KBM-7 (cell line): Measurements from ENCODE around the gene ARFRP1.

Source experiments
- DNase-seq: peaks from one replicate; pipeline ENCODE4 v3.0.0-alpha.2; 2015
- in situ Hi-C: fragments of 300-500 bp; cut with MboI; formaldehyde crosslinking; loops from 2 replicates; pipeline ENCODE4 v1.14.3; 2020; ENCODE audit warnings: low sequenced_read_pairs, low pct_unique_long_range_greater_than_20kb, mixed read lengths

Gene ARFRP1

GRCh38 chr20:63695424-63696305, 12.1 kb downstream of the ARFRP1 start:
- in situ Hi-C loops, result no loop called here
- DNase-seq, result no peak

GRCh38 chr20:63694584-63695423, 13.0 kb downstream of the ARFRP1 start:
- in situ Hi-C loops, result no loop called here

GRCh38 chr20:63693733-63694583, 13.8 kb downstream of the ARFRP1 start:
- in situ Hi-C loops, result no loop called here
- DNase-seq, result no peak

More at GRCh38 chr20:63694584-63695423, 13.0 kb downstream of the ARFRP1 start:
- DNase-seq, result no peak

DNA sequence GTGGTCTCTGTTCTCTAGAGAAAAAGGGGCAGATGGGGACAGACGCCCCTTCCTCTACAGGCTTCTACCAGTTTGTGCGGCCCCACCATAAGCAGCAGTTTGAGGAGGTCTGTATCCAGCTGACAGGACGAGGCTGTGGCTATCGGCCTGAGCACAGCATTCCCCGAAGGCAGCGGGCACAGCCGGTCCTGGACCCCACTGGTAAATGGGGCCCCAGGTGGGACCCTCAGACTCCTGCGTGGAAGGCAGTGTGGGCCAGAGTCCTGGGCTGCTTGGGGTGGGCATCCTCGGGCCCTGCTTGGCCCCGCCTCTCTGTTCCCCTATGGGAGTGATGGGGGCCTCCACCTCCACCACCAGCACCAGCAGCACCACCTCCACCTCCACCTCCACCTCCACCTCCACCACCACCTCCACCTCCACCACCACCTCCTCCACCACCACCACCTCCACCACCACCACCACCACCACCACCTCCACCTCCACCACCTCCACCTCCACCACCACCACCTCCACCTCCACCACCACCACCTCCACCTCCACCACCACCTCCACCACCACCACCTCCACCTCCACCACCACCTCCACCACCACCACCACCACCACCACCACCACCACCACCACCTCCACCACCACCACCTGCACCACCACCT, 14.6 kb downstream of the ARFRP1 start:
- in situ Hi-C loops, result no loop called here
- DNase-seq, result no peak

DNA sequence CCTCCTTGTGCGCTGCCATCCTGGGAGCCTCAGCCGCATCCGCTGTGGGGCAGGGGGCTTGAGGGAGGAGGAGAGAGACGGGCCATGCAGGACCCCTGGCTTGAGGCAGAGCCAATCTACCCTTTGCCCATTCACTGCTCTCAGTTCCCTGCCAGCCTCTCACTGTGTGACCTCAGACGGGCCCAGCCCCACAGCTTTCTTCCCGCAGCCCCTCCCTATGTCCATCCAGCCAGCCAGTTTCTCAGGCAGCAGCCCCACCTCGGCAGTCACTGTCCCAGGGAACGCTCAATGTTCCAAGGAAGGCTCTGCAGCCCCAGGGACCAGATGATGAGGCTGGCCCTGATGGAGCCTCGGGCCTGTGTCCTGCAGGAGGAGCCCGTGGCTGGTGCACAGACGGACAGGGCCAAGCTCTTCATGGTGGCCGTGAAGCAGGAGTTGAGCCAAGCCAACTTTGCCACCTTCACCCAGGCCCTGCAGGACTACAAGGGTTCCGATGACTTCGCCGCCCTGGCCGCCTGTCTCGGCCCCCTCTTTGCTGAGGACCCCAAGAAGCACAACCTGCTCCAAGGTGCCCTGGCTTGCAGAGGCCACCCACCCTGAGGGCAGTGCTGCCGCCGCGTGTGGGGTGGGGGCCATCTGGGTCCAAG, 15.2 kb downstream of the ARFRP1 start:
- DNase-seq, result no peak
- in situ Hi-C loops, result no loop called here

GRCh38 chr20:63691711-63692435, 15.9 kb downstream of the ARFRP1 start:
- DNase-seq, result no peak
- in situ Hi-C loops, result no loop called here

GRCh38 chr20:63690898-63691710, 16.7 kb downstream of the ARFRP1 start:
- DNase-seq, result no peak
- in situ Hi-C loops, result no loop called here

- in situ Hi-C loops, result no loop called here
- DNase-seq, result no peak
These were observed 17.5 kb downstream of the ARFRP1 start for GRCh38 chr20:63690003-63690897.

GRCh38 chr20:63689046-63690002, 18.5 kb downstream of the ARFRP1 start:
- DNase-seq, result no peak
- in situ Hi-C loops, result no loop called here

DNA sequence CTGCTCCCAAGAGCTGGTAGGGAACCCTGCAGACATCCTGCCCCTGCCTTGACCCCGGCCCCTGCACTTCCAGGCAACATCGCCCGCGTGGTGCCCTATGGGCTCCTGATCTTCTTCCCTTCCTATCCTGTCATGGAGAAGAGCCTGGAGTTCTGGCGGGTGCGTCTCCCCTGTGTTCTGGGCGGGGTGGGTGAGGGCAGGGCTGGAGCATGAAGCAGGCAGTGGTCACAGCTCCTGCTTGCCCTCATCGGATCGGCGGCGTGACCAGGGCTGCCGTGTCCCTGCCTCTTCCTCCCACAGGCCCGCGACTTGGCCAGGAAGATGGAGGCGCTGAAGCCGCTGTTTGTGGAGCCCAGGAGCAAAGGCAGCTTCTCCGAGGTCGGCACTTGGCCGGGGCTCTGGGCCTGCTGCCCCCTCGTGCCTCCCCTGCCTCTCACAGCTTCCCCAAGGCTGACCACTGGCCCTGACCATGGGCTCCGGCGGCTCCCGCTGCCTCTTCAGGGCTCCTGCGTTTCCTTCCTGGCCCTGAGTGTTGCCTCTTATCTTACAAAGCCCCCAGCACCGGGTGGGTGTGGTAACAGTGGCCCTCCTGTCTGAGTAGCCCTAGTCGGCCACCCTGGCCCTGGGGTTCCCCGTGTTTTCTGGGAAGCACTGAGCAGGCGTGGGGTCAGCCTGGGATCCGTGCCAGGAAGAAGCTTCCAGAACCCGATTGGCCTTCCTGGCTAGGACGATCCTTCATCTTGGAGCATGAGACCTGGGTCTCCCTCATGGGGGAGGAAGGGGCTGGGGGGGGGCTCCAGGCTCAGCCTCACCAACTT, 19.3 kb downstream of the ARFRP1 start:
- DNase-seq, result no peak
- in situ Hi-C loops, result no loop called here

- DNase-seq, result no peak
- in situ Hi-C loops, result no loop called here
These were observed 20.2 kb downstream of the ARFRP1 start for GRCh38 chr20:63687419-63688178.

DNA sequence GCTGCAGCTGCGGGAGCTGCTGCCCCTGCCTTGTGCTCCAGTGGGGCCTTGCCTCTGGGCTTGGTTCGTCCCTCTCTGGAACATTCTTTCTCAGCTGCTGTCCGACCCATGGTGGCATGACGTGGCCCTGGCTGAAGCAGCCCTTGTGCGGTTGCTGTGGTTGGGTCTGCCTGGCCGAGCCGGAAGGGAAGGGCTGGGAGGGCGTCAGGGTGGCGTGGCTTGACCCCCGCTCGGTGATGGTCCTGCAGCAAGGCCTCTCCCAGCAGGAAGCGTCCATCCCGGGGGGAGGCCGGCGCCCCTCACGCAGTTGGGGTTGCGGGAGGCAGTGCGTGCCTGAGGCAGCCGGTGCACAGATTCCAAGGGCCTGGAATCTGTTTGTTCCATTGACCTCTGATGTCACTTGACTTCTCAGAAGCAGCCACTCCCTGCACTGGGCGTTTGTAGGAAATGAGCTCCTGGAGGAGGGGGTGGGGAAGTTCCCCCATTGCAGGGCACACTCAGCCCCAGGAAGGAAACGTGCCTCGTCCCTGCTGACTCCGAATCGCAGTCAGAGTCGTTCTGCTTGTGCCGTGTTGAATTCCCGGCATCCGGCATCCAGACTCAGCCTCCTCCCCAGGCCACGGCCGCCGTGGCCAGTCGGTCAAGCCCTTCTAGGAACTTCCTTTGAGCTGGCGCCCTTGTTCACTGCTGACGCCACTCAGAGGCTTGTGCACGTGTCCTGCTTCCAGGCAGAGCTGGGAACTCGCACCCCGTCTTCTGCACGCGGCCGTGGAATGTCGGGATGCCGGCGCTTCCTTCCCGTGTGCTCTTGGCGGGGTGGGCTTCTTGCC, 21.1 kb downstream of the ARFRP1 start:
- DNase-seq, result no peak
- in situ Hi-C loops, result no loop called here

GRCh38 chr20:63686094-63686491, 21.7 kb downstream of the ARFRP1 start:
- in situ Hi-C loops, result no loop called here
- no peak for DNase-seq
